Hippocampal formation (tissue), 2 donors: ENCODE results near the gene TOMM34.
A peak's percentile ranks its signal among the peaks of the same experiment; 100 is the strongest.

Experiments
- DNase-seq, 2 donors: peaks; one replicate each; lab custom pipeline; 2025; lab: John Stamatoyannopoulos, UW

Gene TOMM34

GRCh38 chr20:44960103-44960852 is at the start of gene TOMM34:
Gene TOMM34 (minus strand): TSS chr20:44960397. CDS start chr20:44960333, 64 bp downstream.
- DNase-seq, result peak; percentile 89 to 91

- DNase-seq, result no peak
These were observed 48.4 kb upstream of the TOMM34 start for GRCh38 chr20:45008521-45009049.

DNA sequence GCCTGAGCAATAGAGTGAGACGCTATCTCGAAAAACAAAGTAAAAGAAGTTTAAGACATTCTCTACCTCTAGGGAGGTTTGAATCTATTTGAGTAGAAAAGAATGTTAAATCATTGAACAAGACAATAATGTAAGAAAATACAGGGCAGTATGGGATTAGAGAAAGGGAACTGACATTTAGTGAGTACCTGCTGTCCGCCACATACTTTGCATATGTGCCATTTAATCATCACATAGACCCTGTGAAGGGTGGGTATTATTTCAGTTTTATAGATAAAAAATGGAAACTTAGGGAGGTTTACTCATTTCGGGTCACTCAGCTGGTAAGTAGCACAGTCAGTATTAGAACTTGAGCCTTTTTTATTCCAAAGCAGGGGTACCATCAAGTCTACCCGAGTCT is 37.5 kb upstream of the TOMM34 start:
- no peak for DNase-seq

GRCh38 chr20:44997171-44997570 is 37.0 kb upstream of the TOMM34 start:
- DNase-seq, result no peak

DNA sequence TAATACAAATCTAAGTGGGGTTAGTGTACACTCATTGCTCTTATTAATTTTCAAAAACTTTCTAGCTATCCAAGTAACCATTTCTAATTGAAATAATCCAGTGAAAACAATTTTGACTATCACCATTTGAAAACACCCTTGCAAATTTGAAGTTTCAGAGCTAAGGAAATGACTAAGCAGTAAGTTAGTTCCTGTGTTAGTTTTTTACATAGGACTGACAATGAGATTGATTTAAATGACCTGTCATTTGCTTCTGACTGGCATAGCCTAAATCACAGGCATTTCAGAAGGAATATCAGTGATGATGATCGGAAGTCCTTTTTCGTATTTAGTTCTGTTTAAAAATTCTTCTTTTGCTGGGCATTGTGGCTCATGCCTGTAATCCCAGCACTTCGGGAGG is 33.1 kb upstream of the TOMM34 start:
- no peak for DNase-seq

GRCh38 chr20:44990957-44991356 is 30.8 kb upstream of the TOMM34 start:
- DNase-seq, result no peak

GRCh38 chr20:44990425-44990824 is 30.2 kb upstream of the TOMM34 start:
- no peak for DNase-seq

GRCh38 chr20:44988631-44989171 is 28.5 kb upstream of the TOMM34 start:
- no peak for DNase-seq

DNA sequence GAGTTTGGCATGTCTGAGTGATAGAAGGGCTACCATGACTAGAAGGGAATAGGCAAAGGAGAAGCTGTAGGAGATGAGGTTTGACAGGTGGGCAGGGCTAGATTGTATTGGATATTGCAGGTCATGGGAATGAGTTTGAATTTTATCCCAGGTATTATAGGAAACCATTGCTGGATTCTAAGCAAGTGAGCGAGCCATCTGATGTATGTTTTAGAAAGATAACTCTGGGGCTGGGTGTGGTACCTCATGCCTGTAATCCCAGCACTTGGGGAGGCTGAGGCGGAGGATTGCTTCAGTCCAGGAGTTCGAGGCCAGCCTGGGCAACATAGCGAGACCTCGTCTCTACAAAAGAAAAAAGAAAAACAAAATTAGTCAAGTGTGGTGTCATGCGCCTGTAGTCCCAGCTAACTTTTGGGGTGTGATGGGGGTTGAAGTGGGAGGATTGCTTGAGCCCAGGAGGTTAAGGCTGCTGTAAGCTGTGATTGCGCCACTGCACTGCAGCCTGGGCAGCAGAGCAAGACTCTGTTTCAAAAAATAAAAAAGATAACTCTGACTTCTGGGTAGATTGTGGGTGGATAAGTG is 23.0 kb upstream of the TOMM34 start:
- no peak for DNase-seq

DNA sequence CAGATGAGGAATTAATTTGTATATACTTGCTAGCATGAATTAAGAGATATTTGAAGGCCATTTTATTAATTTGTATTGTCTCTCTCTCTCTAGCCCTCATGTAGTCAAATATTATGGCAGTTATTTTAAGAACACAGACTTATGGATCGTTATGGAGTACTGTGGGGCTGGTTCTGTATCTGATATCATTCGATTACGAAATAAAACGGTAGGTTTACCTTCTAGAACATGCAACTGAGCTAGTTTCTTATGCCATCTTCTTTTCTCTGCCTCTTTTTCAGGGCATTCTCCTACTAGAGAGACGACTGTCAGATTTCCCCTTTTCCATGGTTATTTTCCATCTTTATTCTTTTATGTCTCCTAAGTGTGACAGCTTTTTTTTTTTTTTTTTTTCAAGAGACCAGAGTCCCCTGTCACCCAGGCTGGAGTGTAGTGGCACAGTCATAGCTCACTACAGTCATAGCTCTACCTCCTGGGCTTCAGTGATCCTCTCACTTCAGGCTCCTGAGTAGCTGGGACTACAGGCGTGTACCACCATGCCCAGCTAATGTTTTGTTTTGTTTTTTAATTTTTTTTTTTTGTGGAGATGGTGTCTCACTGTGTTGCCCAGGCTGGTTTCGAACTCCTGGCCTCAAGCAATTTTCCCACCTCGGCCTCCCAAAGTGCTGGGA is 21.7 kb upstream of the TOMM34 start:
- no peak for DNase-seq

GRCh38 chr20:44979090-44979621 is 19.0 kb upstream of the TOMM34 start:
- DNase-seq, result no peak

- no peak for DNase-seq
These were observed 16.5 kb upstream of the TOMM34 start for GRCh38 chr20:44976698-44977097.

GRCh38 chr20:44973053-44973452 is 12.9 kb upstream of the TOMM34 start:
- no peak for DNase-seq

GRCh38 chr20:44970243-44970757 is 10.1 kb upstream of the TOMM34 start:
- no peak for DNase-seq

DNA sequence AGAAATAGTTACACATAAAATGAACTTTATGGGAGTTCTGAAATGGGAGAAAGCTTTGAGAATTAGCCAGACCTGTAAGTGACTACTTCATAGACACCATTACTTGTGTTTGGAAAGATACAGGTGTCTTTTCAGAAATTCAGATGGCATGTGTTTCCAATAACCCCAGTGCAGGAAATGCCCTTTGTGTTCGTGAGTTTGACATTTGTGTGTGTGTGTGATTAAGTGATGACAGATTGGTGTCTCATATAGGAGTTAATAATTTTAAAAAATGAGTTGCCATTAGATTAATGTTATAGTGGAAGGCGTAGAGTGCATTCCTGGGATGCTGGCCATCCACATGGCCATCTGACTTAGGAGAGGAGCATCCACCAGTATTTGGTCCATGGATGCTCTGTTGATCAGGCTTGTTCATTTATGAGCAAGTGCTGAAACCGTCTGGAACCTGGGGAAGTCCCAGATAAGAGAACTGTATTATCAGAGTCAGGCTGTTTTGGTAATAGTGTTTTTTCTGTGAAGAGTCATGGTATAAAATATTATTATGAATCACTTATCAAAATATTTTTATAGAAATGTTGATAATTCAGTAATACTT is 9.2 kb upstream of the TOMM34 start:
- no peak for DNase-seq

- peak in 1 of 2 donors; percentile 3 for DNase-seq
These were observed 7.1 kb upstream of the TOMM34 start for GRCh38 chr20:44967207-44967807.

DNA sequence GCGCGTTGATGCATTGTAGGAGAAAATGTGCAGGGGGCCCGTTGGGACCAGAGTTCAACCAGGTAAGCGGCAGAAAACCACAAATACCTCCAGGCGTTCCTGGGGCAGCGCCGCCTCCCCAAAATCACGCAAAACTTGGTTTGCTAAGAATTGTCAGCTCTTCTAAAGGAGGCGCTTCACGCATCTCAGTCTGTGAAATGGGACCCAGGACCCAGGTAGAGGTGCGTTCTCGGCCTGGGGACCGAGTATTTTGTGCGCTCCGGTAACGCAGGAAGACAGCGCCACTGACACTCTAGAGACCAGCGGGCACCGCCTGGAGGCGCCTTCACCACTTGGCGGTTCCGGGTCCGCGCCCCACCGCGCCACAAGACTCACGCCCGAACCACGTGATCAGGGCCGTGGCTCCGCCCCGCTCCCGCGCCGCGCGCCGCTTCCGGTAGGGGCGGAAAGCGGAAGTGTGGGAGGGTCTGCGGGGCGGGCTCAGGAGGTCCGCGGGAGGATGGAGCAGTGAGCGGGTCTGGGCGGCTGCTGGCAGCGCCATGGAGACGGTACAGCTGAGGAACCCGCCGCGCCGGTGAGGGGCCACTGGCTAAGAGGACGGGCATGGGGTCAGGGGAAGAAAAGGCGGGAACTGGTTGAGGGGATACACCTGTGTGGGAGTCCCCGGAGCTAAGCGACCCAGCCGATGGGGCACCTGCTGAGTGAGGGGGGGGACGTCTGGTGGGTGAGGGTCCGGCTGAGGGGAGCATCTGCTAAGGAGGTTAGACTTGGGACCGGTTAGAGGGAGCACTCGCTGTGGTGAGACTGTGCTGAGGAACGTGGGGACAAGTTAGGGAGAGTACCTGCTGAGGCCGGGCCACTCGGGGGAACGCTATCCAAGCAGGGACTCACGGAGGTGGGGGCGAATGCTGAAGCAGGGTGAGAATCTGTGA is 6.1 kb upstream of the TOMM34 start, which contains the start of gene STK4:
STK4 (plus strand) TSS at position 483 of the 932 bp plus-strand sequence; CDS start at position 540, 57 bp downstream.
- peak; percentile 92 for DNase-seq

- DNase-seq, result no peak
These were observed 5.4 kb upstream of the TOMM34 start for GRCh38 chr20:44965651-44966029.

- no peak for DNase-seq
These were observed 3.4 kb upstream of the TOMM34 start for GRCh38 chr20:44963325-44964215.
